Smooth muscle cell (in vitro differentiated cells): ENCODE data around the gene SNRNP35. TPM values are rescaled to one million over a fixed set of nuclear protein-coding genes. Genes with fewer than 3 reads are reported as not detected.

ENCODE experiments used
- DNase-seq: peaks from one replicate; lab custom pipeline; 2025; ENCODE audit not compliant: unreplicated experiment; lab: John Stamatoyannopoulos, UW
- H2AFZ ChIP-seq: fragments of 200-600 bp; sonication (generic); 2 replicates; pipeline ENCODE4 v1.6.0; 2016; ENCODE audit warnings: antibody characterized with exemption, low read depth, mild to moderate bottlenecking
- H3F3A ChIP-seq: fragments of 200-600 bp; sonication (generic); 2 replicates; pipeline ENCODE4 v1.6.0; 2017; ENCODE audit warnings: antibody characterized with exemption, low read depth
- H3K27ac ChIP-seq: fragments of 200-600 bp; sonication (generic); 2 replicates; pipeline ENCODE4 v1.5.1; 2016; ENCODE audit warnings: low read depth, mild to moderate bottlenecking
- H3K27me3 ChIP-seq: fragments of 200-600 bp; sonication (generic); 2 replicates; pipeline ENCODE4 v1.6.1; 2016; ENCODE audit warnings: low read depth, mild to moderate bottlenecking
- H3K36me3 ChIP-seq: fragments of 200-600 bp; sonication (generic); 2 replicates; pipeline ENCODE4 v1.5.1; 2016; ENCODE audit warnings: low read depth
- H3K4me1 ChIP-seq: fragments of 200-600 bp; sonication (generic); 2 replicates; pipeline ENCODE4 v1.5.1; 2016; ENCODE audit warnings: low read depth
- H3K4me2 ChIP-seq: fragments of 200-600 bp; sonication (generic); 2 replicates; pipeline ENCODE4 v1.6.0; 2016; ENCODE audit warnings: mild to moderate bottlenecking
- H3K4me3 ChIP-seq: fragments of 200-600 bp; sonication (generic); 2 replicates; pipeline ENCODE4 v1.5.1; 2016; ENCODE audit warnings: mild to moderate bottlenecking
- H3K79me2 ChIP-seq: fragments of 200-600 bp; sonication (generic); 2 replicates; pipeline ENCODE4 v1.6.0; 2016; ENCODE audit warnings: low read depth, mild to moderate bottlenecking
- H3K9ac ChIP-seq: fragments of 200-600 bp; sonication (generic); 2 replicates; pipeline ENCODE4 v1.6.0; 2016; ENCODE audit warnings: low read depth
- H3K9me3 ChIP-seq: fragments of 200-600 bp; sonication (generic); replicated peaks from 2 replicates; pipeline ENCODE4 v1.5.1; 2016; ENCODE audit warnings: low read depth
- H4K20me1 ChIP-seq: fragments of 200-600 bp; sonication (generic); 2 replicates; pipeline ENCODE4 v1.6.0; 2016; ENCODE audit warnings: low read depth
- WGBS: methylation state at CpG from one replicate; pipeline ENCODE4 v1.1.7; 2016; ENCODE audit warnings: low lambda C conversion rate; 5-methylcytosine and 5-hydroxymethylcytosine counted together
- polyA plus RNA-seq: library from polyadenylated mRNA; unstranded; fragments of >200 nt; fragmentation: Nextera tagmentation; extraction: Ambion mirVana; gene quantifications from 2 replicates; pipeline ENCODE4 v1.2.1, GENCODE V29; 2016
- total RNA-seq: library from RNA; depleted of rRNA; stranded (reverse); fragments of >200 nt; gene quantifications from 2 replicates; pipeline ENCODE4 v1.2.3, GENCODE V29; 2014
- TF ChIP-seq, protein P1 (sequence below): fragments of 200-600 bp; sonication (generic); IDR thresholded peaks from 2 replicates; pipeline ENCODE4 v1.5.1; 2017; ENCODE audit warnings: borderline replicate concordance, mild to moderate bottlenecking, antibody characterized with exemption; ENCODE audit not compliant: insufficient read depth, poor library complexity, severe bottlenecking

SNRNP35 gene
- total and polyA plus RNA-seq, 2 experiments from 2014 or later, result 3.8 to 21.7 TPM

DNA sequence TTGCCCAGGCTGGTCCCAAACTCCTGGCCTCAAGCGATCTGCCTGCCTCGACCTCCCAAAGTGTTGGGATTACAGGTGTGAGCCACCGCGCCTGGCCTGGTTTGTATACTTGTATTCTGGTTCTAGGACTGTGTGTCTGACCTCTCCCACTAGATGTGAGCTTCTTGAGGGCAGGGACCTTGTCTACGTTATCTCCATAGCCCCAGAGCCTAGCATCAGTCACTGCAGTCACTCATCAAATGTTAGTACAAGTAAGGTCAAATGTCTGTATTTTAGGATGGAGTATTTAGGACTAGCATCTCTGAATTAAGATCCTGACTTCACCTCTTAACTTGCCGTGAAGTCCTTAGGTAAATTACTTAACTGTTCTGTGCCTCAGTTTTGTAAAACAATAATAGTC is 24.3 kb upstream of the SNRNP35 start:
- no peaks in the 10 kb centered on the region for H3F3A ChIP-seq
- no peaks in the 10 kb centered on the region for H4K20me1 ChIP-seq
- no peaks in the 10 kb centered on the region for H3K27me3 ChIP-seq
- TF ChIP-seq, protein P1, sequence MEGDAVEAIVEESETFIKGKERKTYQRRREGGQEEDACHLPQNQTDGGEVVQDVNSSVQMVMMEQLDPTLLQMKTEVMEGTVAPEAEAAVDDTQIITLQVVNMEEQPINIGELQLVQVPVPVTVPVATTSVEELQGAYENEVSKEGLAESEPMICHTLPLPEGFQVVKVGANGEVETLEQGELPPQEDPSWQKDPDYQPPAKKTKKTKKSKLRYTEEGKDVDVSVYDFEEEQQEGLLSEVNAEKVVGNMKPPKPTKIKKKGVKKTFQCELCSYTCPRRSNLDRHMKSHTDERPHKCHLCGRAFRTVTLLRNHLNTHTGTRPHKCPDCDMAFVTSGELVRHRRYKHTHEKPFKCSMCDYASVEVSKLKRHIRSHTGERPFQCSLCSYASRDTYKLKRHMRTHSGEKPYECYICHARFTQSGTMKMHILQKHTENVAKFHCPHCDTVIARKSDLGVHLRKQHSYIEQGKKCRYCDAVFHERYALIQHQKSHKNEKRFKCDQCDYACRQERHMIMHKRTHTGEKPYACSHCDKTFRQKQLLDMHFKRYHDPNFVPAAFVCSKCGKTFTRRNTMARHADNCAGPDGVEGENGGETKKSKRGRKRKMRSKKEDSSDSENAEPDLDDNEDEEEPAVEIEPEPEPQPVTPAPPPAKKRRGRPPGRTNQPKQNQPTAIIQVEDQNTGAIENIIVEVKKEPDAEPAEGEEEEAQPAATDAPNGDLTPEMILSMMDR, result no peak
- no peaks in the 10 kb centered on the region for H3K79me2 ChIP-seq
- H3K36me3 ChIP-seq, result no peaks in the 10 kb centered on the region
- H3K4me2 ChIP-seq, result no peak overlapping the region
- no peak overlapping the region for H3K4me3 ChIP-seq
- no peak overlapping the region for H2AFZ ChIP-seq
- no peak overlapping the region for H3K27ac ChIP-seq
- 96% methylated on average over 6 of the region's 6 CpGs for WGBS
- no peaks in the 10 kb centered on the region for H3K9me3 ChIP-seq
- H3K4me1 ChIP-seq, result no peaks in the 10 kb centered on the region
- DNase-seq, result no peak
- H3K9ac ChIP-seq, result no peak overlapping the region

DNA sequence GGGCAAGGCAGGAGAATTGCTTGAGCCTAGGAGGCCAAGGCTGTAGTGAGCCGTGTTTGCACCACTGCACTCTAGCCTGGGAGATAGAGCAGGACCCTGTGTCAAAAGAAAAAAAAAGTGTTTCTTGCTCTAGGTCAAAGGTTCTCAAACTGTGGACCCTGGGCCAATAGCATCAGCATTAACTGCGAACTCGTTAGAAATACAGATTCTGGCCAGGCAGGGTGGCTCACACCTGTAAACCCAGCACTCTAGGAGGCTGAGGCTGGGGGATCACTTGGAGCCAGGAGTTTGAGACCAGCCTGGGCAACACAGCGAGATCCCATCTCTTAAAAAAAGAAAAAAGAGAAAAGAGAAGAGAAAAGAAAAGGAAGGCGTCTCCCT is 22.3 kb upstream of the SNRNP35 start:
- H3K36me3 ChIP-seq, result no peaks in the 10 kb centered on the region
- no peaks in the 10 kb centered on the region for H3F3A ChIP-seq
- H3K9ac ChIP-seq, result no peak overlapping the region
- no peak for DNase-seq
- H3K4me3 ChIP-seq, result peak overlapping the region; percentile 83
- no peaks in the 10 kb centered on the region for H3K79me2 ChIP-seq
- peak overlapping the region; percentile 94 for H3K4me2 ChIP-seq
- H3K4me1 ChIP-seq, result no peaks in the 10 kb centered on the region
- H2AFZ ChIP-seq, result peak overlapping the region; percentile 99
- TF ChIP-seq, protein P1, result no peak
- H3K9me3 ChIP-seq, result no peaks in the 10 kb centered on the region
- no peak overlapping the region for H3K27ac ChIP-seq
- no peaks in the 10 kb centered on the region for H3K27me3 ChIP-seq
- WGBS, result 82% methylated on average over 4 of the region's 5 CpGs
- no peaks in the 10 kb centered on the region for H4K20me1 ChIP-seq

DNA sequence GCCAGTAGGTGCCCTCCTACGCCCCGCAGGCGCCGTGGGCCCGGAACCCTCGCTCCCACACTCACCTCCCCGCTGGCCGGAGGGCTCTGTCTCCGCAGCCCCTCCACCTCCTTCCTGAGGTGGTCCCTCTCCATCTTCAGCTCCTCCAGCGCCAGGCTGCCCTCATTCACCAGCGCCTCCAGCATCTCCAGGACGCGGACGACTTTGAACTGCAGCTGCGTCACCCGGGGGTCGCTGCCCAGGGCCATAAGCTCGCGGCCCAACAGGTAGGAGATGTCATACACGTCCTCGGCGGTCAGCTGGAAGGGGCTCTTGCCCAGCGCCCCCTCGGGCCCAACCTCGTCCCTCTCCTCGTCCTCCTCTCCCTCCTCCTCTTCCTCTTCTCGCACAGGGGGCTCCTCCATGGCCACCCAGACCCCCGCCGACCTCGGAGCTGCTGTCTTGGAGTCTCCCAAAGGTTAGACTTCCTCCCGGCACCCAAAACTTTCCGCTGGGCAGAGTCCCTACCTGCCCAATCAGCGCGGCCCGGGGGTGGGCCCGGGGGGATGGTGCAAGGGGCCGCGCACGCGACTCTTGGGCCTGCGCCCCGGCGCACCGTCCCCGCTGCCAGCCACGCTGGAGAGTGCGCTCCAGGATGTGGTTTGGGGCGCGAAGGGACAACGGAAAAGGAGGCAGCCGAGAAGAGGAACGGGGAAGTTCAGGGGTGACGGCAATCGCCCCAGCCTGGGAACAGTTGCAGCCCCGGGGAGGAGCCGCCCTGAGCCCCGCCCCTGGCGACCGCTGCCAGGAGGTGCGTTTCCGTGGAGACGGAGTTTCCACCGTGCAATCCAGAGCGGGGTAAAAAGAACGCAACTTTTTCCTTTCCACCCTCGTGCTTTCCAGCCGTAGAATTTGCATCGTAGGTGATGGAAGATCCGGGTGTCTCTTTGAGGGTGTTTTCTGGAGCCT is 21.6 kb upstream of the SNRNP35 start, which contains the start of gene RILPL2:
TSS of gene RILPL2 (minus strand) at position 668 of the 948 bp plus-strand sequence. CDS start at position 404, 264 bp downstream.
- Histone ChIP-seq H2AFZ (peak within 1 kb of the TSS; percentile 99), H3K9me3 (no peaks in the 10 kb centered on the region), H3K4me1 (no peaks in the 10 kb centered on the region), H3K36me3 (no peaks in the 10 kb centered on the region), H4K20me1 (no peaks in the 10 kb centered on the region), H3K27ac (no peak within 1 kb of the TSS), H3K79me2 (no peaks in the 10 kb centered on the region), H3K4me2 (peak within 1 kb of the TSS; percentile 94), H3K4me3 (peak within 1 kb of the TSS; percentile 83), H3F3A (no peaks in the 10 kb centered on the region), H3K27me3 (no peaks in the 10 kb centered on the region), H3K9ac (peak within 1 kb of the TSS; percentile 50)
- DNase-seq, result peak; percentile 47
- 2% methylated on average over 64 of the region's 69 CpGs for WGBS
- TF ChIP-seq, protein P1, result no peak
